Measurements from ENCODE around the gene VWA3A.
A peak's percentile ranks its signal among the peaks of the same experiment; 100 is the strongest.

VWA3A gene

GRCh38 chr16:22183335-22183734, 91.0 kb downstream of the VWA3A start:
- Histone ChIP-seq H3K4me3 (no peak overlapping the region), H3K27ac (no peak overlapping the region)
- DNase-seq (ENCODE audit: low spot score), result no peak
- no peak for TF ChIP-seq CTCF (IDR thresholded peaks at IDR 0.05)

- no peak for TF ChIP-seq CTCF (IDR thresholded peaks at IDR 0.05)
- no peak overlapping the region for H3K4me3 ChIP-seq
- H3K27ac ChIP-seq, result no peak overlapping the region
- DNase-seq (ENCODE audit: low spot score), result no peak
Measured at GRCh38 chr16:22183901-22184614, 91.7 kb downstream of the VWA3A start.

- Histone ChIP-seq H3K27ac (no peak overlapping the region), H3K4me3 (no peak overlapping the region)
- no peak for TF ChIP-seq CTCF (IDR thresholded peaks at IDR 0.05)
- no peak for DNase-seq (ENCODE audit: low spot score)
Measured at GRCh38 chr16:22184615-22184968, 92.3 kb downstream of the VWA3A start.

GRCh38 chr16:22186517-22186916, 94.2 kb downstream of the VWA3A start:
- H3K4me3 ChIP-seq, result no peak overlapping the region
- no peak overlapping the region for H3K27ac ChIP-seq
- TF ChIP-seq CTCF (IDR thresholded peaks at IDR 0.05), result no peak
- no peak for DNase-seq (ENCODE audit: low spot score)

GRCh38 chr16:22188267-22188594, 95.9 kb downstream of the VWA3A start:
- Histone ChIP-seq H3K27ac (peak overlapping the region in 1 of 2 donors; percentile 22), H3K4me3 (no peak overlapping the region)
- no peak for DNase-seq (ENCODE audit: low spot score)
- no peak for TF ChIP-seq CTCF (IDR thresholded peaks at IDR 0.05)

- DNase-seq (ENCODE audit: low spot score), result peak; percentile 83
- Histone ChIP-seq H3K27ac (peak overlapping the region; percentile 78 to 95), H3K4me3 (peak overlapping the region; percentile 85)
- TF ChIP-seq CTCF (IDR thresholded peaks at IDR 0.05), result peak; percentile 69
Measured at GRCh38 chr16:22188595-22189442, 96.5 kb downstream of the VWA3A start.
